GM10266 (cell line): ENCODE data around the gene MAP2K4.
A peak's percentile ranks its signal among the peaks of the same experiment; 100 is the strongest.

Source experiments
- DNase-seq: peaks from one replicate; pipeline ENCODE4 v3.0.0; 2012; ENCODE audit errors: extremely low spot score
- CTCF ChIP-seq: IDR thresholded peaks from 2 replicates; pipeline ENCODE4 v1.5.1; 2012; ENCODE audit warnings: mild to moderate bottlenecking, low read depth; ENCODE audit not compliant: control insufficient read depth, insufficient read depth; ENCODE audit errors: missing control alignments

The MAP2K4 gene

GRCh38 chr17:12180644-12181261 lies 160.1 kb downstream of the MAP2K4 start:
- peak; percentile 47 for DNase-seq
- peak; percentile 74 for TF ChIP-seq CTCF

- DNase-seq, result no peak
- TF ChIP-seq CTCF, result no peak
These were observed 167.0 kb downstream of the MAP2K4 start for GRCh38 chr17:12187658-12188057.

- TF ChIP-seq CTCF, result no peak
- DNase-seq, result no peak
These were observed 172.6 kb downstream of the MAP2K4 start for GRCh38 chr17:12193144-12193735.
